Memory B cell (primary cell): ENCODE results near the gene BTNL3.
"Not testable (repeated sequence)": the region's sequence is repeated elsewhere in the genome, so short reads cannot be mapped to it uniquely, and the experiment has no call there.

Experiments
- ATAC-seq: fragments of 150-1000 bp; cut with Tn5 transposase; 2 replicates; pipeline ENCODE4 v1.10.0; 2021; ENCODE audit warnings: low read depth, mild to moderate bottlenecking, moderate library complexity
- DNase-seq, 2 donors: peaks; one replicate each; pipeline ENCODE4 v3.0.0; 2022; ENCODE audit warnings: low spot score in 2 of 2
- H3K27ac Mint-ChIP-seq: one replicate; pipeline ENCODE4 v1.8.0; 2022; ENCODE audit warnings: mild to moderate bottlenecking, moderate library complexity, mixed read lengths
- H3K27me3 Mint-ChIP-seq: one replicate; pipeline ENCODE4 v1.8.0; 2022; ENCODE audit warnings: mixed read lengths
- H3K36me3 Mint-ChIP-seq: one replicate; pipeline ENCODE4 v1.8.0; 2022; ENCODE audit warnings: mild to moderate bottlenecking, mixed read lengths
- H3K4me1 Mint-ChIP-seq: one replicate; pipeline ENCODE4 v1.8.0; 2022; ENCODE audit warnings: mixed read lengths
- H3K4me3 Mint-ChIP-seq: one replicate; pipeline ENCODE4 v1.8.0; 2022; ENCODE audit warnings: mild to moderate bottlenecking, moderate library complexity, mixed read lengths
- H3K9me3 Mint-ChIP-seq: one replicate; pipeline ENCODE4 v1.8.0; 2022; ENCODE audit warnings: mixed read lengths

BTNL3 gene

GRCh38 chr5:181045857-181046256, 57.2 kb downstream of the BTNL3 start:
- peaks cover 24% of the 10 kb centered on the region for H3K27me3 Mint-ChIP-seq
- H3K4me1 Mint-ChIP-seq, ATAC-seq, H3K9me3 Mint-ChIP-seq, H3K27ac Mint-ChIP-seq, DNase-seq, H3K36me3 Mint-ChIP-seq, H3K4me3 Mint-ChIP-seq: not testable (repeated sequence)

GRCh38 chr5:181047288-181047687, 58.6 kb downstream of the BTNL3 start:
- H3K4me1 Mint-ChIP-seq, result peaks cover 9% of the 10 kb centered on the region
- peaks cover 24% of the 10 kb centered on the region for H3K27me3 Mint-ChIP-seq
- no peaks in the 10 kb centered on the region for H3K36me3 Mint-ChIP-seq
- DNase-seq (no peak), ATAC-seq (no peak)
- no peak overlapping the region for H3K27ac Mint-ChIP-seq
- H3K9me3 Mint-ChIP-seq, result peaks cover 3% of the 10 kb centered on the region
- no peak overlapping the region for H3K4me3 Mint-ChIP-seq

GRCh38 chr5:181047921-181048320, 59.3 kb downstream of the BTNL3 start:
- H3K4me3 Mint-ChIP-seq, result no peak overlapping the region
- ATAC-seq, result no peak
- H3K4me1 Mint-ChIP-seq, result peaks cover 9% of the 10 kb centered on the region
- DNase-seq, result no peak
- peaks cover 21% of the 10 kb centered on the region for H3K27me3 Mint-ChIP-seq
- peaks cover 3% of the 10 kb centered on the region for H3K9me3 Mint-ChIP-seq
- H3K27ac Mint-ChIP-seq, result no peak overlapping the region
- no peaks in the 10 kb centered on the region for H3K36me3 Mint-ChIP-seq

GRCh38 chr5:181050016-181050415, 61.4 kb downstream of the BTNL3 start:
- DNase-seq, result no peak
- peaks cover 12% of the 10 kb centered on the region for H3K4me1 Mint-ChIP-seq
- no peak overlapping the region for H3K27ac Mint-ChIP-seq

GRCh38 chr5:181051841-181052671, 63.4 kb downstream of the BTNL3 start:
- no peak for ATAC-seq
- Mint-ChIP-seq H3K4me1 (peaks cover 12% of the 10 kb centered on the region), H3K27ac (peak overlapping the region; percentile 91), H3K27me3 (peaks cover 29% of the 10 kb centered on the region), H3K4me3 (peak overlapping the region; percentile 90), H3K9me3 (peaks cover 3% of the 10 kb centered on the region), H3K36me3 (no peaks in the 10 kb centered on the region)
- DNase-seq, result no peak

More at GRCh38 chr5:181050016-181050415, 61.4 kb downstream of the BTNL3 start:
- Mint-ChIP-seq H3K27me3 (peaks cover 23% of the 10 kb centered on the region), H3K4me3 (no peak overlapping the region), H3K36me3 (no peaks in the 10 kb centered on the region), H3K9me3 (peaks cover 3% of the 10 kb centered on the region)
- no peak for ATAC-seq

- Mint-ChIP-seq H3K4me1 (peaks cover 12% of the 10 kb centered on the region), H3K36me3 (no peaks in the 10 kb centered on the region), H3K4me3 (peak overlapping the region; percentile 90), H3K27ac (peak overlapping the region; percentile 91), H3K9me3 (peaks cover 3% of the 10 kb centered on the region), H3K27me3 (peaks cover 25% of the 10 kb centered on the region)
- ATAC-seq (peak; percentile 14), DNase-seq (peak in 1 of 2 donors; percentile 40)
These were observed 64.2 kb downstream of the BTNL3 start for GRCh38 chr5:181052672-181053487.

- Mint-ChIP-seq H3K4me3 (peak overlapping the region; percentile 81), H3K27me3 (peaks cover 27% of the 10 kb centered on the region), H3K4me1 (peaks cover 12% of the 10 kb centered on the region), H3K36me3 (no peaks in the 10 kb centered on the region), H3K27ac (peak overlapping the region; percentile 72), H3K9me3 (peaks cover 3% of the 10 kb centered on the region)
- ATAC-seq (no peak), DNase-seq (no peak)
These were observed 65.0 kb downstream of the BTNL3 start for GRCh38 chr5:181053488-181054121.

- ATAC-seq, result no peak
- no peak for DNase-seq
- Mint-ChIP-seq H3K27me3 (peaks cover 29% of the 10 kb centered on the region), H3K4me3 (peak overlapping the region; percentile 81), H3K9me3 (peaks cover 3% of the 10 kb centered on the region), H3K27ac (peak overlapping the region; percentile 29), H3K4me1 (peaks cover 12% of the 10 kb centered on the region), H3K36me3 (no peaks in the 10 kb centered on the region)
These were observed 65.5 kb downstream of the BTNL3 start for GRCh38 chr5:181054138-181054537.

- no peak for ATAC-seq
These were observed 66.3 kb downstream of the BTNL3 start for GRCh38 chr5:181054871-181055459.

More at GRCh38 chr5:181054871-181055459, 66.3 kb downstream of the BTNL3 start:
- no peak for DNase-seq
- Mint-ChIP-seq H3K4me3 (no peak overlapping the region), H3K4me1 (peaks cover 7% of the 10 kb centered on the region), H3K36me3 (no peaks in the 10 kb centered on the region), H3K27me3 (peaks cover 28% of the 10 kb centered on the region), H3K9me3 (peaks cover 3% of the 10 kb centered on the region), H3K27ac (no peak overlapping the region)
